Measurements from ENCODE around the gene SKI.
A peak's percentile ranks its signal among the peaks of the same experiment; 100 is the strongest.

The SKI gene

DNA sequence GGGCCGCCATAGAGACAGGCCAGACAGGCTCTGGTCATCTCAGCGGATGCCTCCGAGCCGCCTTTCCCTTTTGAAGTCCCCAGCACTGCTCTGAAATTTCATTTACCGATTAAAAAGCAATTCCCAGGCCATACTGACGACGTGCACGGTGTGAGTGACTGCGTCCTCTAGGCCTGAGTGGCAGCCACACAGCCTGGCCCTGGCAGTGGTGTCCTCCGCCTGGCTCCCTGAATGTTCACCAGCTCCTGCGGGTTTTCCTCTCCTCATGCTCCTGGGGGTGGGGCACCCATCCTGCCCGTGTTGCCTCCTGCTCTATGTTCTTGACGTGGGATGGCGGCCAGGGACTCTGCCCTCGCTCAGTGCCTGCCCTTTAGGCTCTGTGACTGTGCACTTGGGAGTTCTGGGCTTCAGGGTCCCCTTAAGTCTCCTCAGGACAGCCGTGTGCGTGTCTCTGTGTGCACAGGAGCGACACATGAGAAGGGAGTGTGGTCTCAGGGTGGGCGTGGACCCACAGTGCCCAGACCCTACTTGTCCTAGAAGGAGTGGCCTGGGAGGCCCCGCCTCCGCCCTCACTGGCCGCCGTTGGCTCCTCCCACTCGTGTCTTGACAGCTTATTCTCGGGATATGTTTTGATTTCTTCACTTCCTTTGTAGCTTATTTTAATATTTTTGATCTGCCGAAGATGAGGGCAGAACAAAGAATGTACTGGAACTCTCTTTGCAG lies 3.6 kb downstream of the SKI start:
- H3K4me3 ChIP-seq (ENCODE audit: low read depth, low read length) = peak overlapping the region; percentile 80
- TF ChIP-seq, protein P1, sequence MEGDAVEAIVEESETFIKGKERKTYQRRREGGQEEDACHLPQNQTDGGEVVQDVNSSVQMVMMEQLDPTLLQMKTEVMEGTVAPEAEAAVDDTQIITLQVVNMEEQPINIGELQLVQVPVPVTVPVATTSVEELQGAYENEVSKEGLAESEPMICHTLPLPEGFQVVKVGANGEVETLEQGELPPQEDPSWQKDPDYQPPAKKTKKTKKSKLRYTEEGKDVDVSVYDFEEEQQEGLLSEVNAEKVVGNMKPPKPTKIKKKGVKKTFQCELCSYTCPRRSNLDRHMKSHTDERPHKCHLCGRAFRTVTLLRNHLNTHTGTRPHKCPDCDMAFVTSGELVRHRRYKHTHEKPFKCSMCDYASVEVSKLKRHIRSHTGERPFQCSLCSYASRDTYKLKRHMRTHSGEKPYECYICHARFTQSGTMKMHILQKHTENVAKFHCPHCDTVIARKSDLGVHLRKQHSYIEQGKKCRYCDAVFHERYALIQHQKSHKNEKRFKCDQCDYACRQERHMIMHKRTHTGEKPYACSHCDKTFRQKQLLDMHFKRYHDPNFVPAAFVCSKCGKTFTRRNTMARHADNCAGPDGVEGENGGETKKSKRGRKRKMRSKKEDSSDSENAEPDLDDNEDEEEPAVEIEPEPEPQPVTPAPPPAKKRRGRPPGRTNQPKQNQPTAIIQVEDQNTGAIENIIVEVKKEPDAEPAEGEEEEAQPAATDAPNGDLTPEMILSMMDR (conservative IDR thresholded peaks at IDR 0.05; ENCODE audit: low read depth, low read length) = no peak
- peak; percentile 90 for DNase-seq (ENCODE audit: low read depth)

DNA sequence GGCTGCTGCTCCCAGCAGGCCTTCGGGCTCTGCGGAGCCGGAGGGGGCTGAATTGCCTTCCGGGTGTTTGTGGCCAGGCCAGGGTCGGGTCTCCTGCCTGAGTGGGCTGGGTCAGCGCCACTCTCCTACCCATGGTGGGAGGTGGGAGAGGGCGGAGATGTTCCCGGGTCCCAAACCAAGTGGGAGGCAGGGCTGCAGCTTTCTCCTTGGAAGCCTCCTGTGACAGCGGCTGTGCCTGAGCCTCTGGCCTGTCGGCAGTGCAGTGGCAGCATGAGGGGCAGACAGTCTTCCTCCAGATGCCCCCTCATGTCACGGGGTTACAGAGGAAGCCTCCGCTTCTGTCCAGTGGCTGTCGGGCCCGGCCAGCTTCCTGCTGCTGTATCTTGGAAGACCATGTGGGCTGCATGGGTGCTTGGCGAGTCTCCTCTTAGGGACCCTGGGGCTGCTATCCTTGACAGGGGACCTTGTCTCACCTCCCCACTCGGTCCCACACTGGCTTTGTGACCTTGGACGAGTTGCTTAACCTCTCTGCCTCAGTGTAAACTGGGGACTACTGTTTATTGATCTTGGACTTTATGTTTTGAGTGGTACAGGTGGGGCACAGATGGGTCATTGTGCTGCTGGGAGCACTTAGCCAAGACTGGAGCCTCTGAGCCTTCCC lies 4.3 kb downstream of the SKI start:
- no peak for DNase-seq (ENCODE audit: low read depth)
- TF ChIP-seq, protein P1 (conservative IDR thresholded peaks at IDR 0.05; ENCODE audit: low read depth, low read length) = no peak
- peak overlapping the region; percentile 80 for H3K4me3 ChIP-seq (ENCODE audit: low read depth, low read length)

DNA sequence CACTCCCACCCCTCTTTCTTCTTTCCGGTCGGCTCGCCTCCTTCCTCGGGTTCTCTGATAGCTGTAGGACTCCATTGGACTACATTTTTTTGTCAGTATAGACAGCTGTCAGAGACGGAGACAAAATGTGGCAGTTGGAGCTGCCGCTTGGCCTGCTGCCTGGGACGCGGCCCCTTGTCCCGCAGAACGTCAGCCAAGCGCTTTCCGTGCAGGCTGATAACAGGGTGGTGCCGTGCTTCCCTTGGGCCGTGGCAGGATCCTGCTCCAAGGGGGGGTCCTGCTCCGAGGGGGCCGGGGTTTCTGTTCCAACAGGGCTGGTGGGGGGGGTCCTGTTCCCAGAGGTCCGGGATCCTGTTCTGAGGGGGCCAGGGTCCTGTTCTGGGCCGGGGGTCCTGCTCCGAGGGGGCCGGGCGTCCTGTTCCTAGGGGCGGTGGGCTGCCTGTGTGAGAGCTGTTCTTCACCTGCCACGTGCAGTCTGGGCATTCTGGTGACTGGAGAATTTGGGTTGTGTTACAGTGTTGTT lies 4.9 kb downstream of the SKI start:
- TF ChIP-seq, protein P1 (conservative IDR thresholded peaks at IDR 0.05; ENCODE audit: low read depth, low read length) = no peak
- peak overlapping the region; percentile 80 for H3K4me3 ChIP-seq (ENCODE audit: low read depth, low read length)
- no peak for DNase-seq (ENCODE audit: low read depth)

DNA sequence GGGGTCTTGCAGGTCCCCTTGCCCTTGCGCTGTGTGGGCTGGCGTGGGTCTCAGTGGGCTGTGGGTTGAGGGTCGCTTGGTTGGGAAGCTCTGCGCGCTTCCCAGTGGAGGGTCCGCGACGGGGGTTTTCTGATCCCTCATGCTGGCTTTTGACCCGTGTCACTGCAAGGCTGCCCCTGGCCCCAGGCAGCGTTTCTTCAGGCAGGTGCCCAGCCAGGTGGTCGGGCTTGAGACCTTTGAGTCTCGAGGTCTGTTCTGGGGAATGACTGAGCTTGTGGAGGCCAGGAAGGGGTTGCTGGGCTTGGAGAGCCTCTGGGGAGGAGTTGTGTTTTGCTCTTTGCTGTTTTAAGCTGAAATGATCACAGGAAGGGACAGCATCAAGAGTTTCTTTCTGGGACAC lies 5.3 kb downstream of the SKI start:
- peak overlapping the region; percentile 80 for H3K4me3 ChIP-seq (ENCODE audit: low read depth, low read length)
- DNase-seq (ENCODE audit: low read depth) = peak; percentile 40
- TF ChIP-seq, protein P1 (conservative IDR thresholded peaks at IDR 0.05; ENCODE audit: low read depth, low read length) = no peak

DNA sequence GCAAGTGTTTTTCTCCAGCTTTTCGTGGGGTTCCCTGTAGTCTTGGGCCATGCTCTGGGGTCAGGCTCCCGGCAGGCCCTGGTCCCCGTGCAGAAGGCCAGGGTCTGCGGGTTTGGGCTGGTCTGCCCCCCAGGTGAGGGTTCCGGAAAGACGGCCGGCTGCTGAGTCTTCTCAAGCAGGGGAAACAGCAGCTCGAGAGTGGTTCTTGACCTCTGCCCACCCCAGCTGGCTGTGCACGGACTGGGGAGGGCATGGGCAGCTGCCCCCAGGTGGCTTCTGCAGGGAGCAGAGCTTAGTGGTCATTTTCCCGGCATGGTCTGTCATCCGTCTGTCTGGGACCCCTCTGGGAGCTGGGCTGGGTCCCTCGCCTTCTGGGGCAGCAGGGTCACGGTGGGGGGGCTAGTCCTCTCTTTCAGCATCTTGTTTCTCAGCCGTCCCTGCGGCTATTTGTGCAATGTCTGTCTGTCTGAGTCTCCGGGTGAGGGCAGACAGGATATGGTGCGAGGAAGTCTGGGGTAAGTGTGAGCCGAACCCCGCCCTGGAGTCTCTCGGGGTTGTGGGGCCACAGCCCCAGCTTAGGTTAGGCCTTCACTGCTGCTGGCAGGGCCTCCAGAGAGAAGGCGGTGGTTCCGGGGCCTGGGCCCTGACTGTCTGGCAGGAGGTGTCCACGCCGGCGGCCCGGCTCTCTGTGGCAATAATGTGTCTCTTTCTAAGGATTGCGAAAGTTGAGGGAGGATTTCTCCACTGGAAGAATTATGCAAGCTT lies 6.1 kb downstream of the SKI start:
- TF ChIP-seq, protein P1 (conservative IDR thresholded peaks at IDR 0.05; ENCODE audit: low read depth, low read length) = no peak
- DNase-seq (ENCODE audit: low read depth) = peak; percentile 94
- peak overlapping the region; percentile 80 for H3K4me3 ChIP-seq (ENCODE audit: low read depth, low read length)

DNA sequence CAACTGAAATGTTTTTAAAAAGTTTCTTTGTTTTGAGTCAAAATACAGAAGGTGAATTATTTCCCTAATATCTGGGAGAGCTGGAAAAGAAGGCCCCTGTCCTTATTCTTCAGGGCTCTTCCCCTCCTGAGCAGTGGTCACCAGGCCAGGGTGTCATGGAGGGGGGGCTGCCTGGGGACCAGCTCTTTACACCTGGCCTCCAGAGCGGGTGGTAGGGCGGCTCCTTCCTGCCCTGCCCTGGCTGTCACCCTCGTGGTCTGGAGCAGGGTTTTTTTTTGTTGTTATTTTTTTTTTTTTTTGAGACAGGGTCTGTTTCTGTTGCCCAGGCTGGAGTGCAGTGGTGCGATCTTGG lies 6.6 kb downstream of the SKI start:
- TF ChIP-seq, protein P1 (conservative IDR thresholded peaks at IDR 0.05; ENCODE audit: low read depth, low read length) = no peak
- H3K4me3 ChIP-seq (ENCODE audit: low read depth, low read length) = peak overlapping the region; percentile 9

More for the DNA sequence above, 6.6 kb downstream of the SKI start:
- no peak for DNase-seq (ENCODE audit: low read depth)

Measured in choroid plexus epithelial cell (primary cell).